H1 (cell line): ENCODE measurements around the gene GJD4. TPM values are rescaled to one million over a fixed set of nuclear protein-coding genes. Genes with fewer than 3 reads are reported as not detected.
A peak's percentile ranks its signal among the peaks of the same experiment; 100 is the strongest.

Experiments used
- CTCF ChIA-PET: fragments of 300-600 bp; sonication (Branson Sonifier 250); formaldehyde crosslinking; loops from one replicate; lab custom pipeline; 2021; ENCODE audit not compliant: partially characterized antibody; lab: Charles Lee
- POLR2A ChIA-PET: fragments of 300-600 bp; sonication (Branson Sonifier 250); formaldehyde crosslinking; loops from one replicate; lab custom pipeline; 2021; ENCODE audit warnings: inconsistent platforms; ENCODE audit not compliant: partially characterized antibody; lab: Charles Lee
- DNase-seq, 2 experiments: peaks; one replicate each; pipeline versions ENCODE4 v3.0.0 to v3.0.0-alpha.2; 2010 to 2022; ENCODE audit warnings: low spot score in 2 of 2, low read depth in 1 of 2, mixed read lengths in 1 of 2
- FAIRE-seq: peaks from 2 replicates; lab custom pipeline; 2011; peaks lifted over from hg19 to GRCh38; lab: Jason Lieb, UNC
- H2AFZ ChIP-seq: 2 replicates; pipeline ENCODE4 v1.8.1; 2012; ENCODE audit warnings: low read length, inconsistent platforms
- H2AK5ac ChIP-seq: 2 replicates; pipeline ENCODE4 v1.6.1; 2013; ENCODE audit warnings: low read depth, low read length
- H2BK120ac ChIP-seq: replicated peaks from 2 replicates; pipeline ENCODE3; 2013; ENCODE audit warnings: low read depth, low read length, inconsistent platforms
- H2BK12ac ChIP-seq: 2 replicates; pipeline ENCODE4 v1.6.1; 2013; ENCODE audit warnings: low read depth, low read length
- H2BK15ac ChIP-seq: 2 replicates; pipeline ENCODE4 v1.6.1; 2013; ENCODE audit warnings: low read length
- H2BK20ac ChIP-seq: 2 replicates; pipeline ENCODE4 v1.6.1; 2013; ENCODE audit warnings: low read length
- H2BK5ac ChIP-seq: 2 replicates; pipeline ENCODE4 v1.6.1; 2013; ENCODE audit warnings: low read depth, low read length
- H3K14ac ChIP-seq: 2 replicates; pipeline ENCODE4 v1.6.1; 2013; ENCODE audit warnings: inconsistent platforms; ENCODE audit not compliant: insufficient read length
- H3K18ac ChIP-seq: 2 replicates; pipeline ENCODE4 v1.6.1; 2013; ENCODE audit warnings: low read length; ENCODE audit errors: extremely low read depth
- H3K23ac ChIP-seq: 2 replicates; pipeline ENCODE4 v1.6.1; 2013; ENCODE audit warnings: inconsistent platforms; ENCODE audit not compliant: insufficient read length
- H3K23me2 ChIP-seq: 2 replicates; pipeline ENCODE4 v1.6.1; 2013; ENCODE audit warnings: low read depth, low read length
- H3K27ac ChIP-seq: 2 replicates; pipeline ENCODE4 v1.6.1; 2011; ENCODE audit warnings: low read depth, low read length, inconsistent platforms
- H3K27me3 ChIP-seq, 4 experiments: replicated peaks in 1 of 4; 1 replicate in 1 of 4; 2 replicates in 3 of 4; pipeline versions ENCODE4 v1.6.1 to v1.8.1; 2011 to 2013; ENCODE audit warnings: low read length in 3 of 4, mild to moderate bottlenecking in 3 of 4, inconsistent platforms in 2 of 4, mixed read lengths in 2 of 4, moderate library complexity in 1 of 4; ENCODE audit not compliant: control insufficient read depth in 3 of 4, insufficient read depth in 3 of 4; ENCODE audit errors: extremely low read depth in 1 of 4
- H3K36me3 ChIP-seq, 4 experiments: 2 replicates each; pipeline versions ENCODE4 v1.6.1 to v1.8.1; 2011 to 2013; ENCODE audit warnings: mild to moderate bottlenecking in 4 of 4, low read length in 3 of 4, moderate library complexity in 2 of 4, control low read depth in 1 of 4, inconsistent platforms in 1 of 4; ENCODE audit not compliant: insufficient read depth in 4 of 4, control insufficient read depth in 2 of 4
- H3K4ac ChIP-seq: replicated peaks from 2 replicates; pipeline ENCODE3; 2013; ENCODE audit warnings: low read length, low read depth, mixed read lengths, inconsistent platforms; ENCODE audit not compliant: insufficient read length
- H3K4me1 ChIP-seq, 4 experiments: replicated peaks in 1 of 4; 1 replicate in 1 of 4; 2 replicates in 3 of 4; pipeline versions ENCODE4 v1.6.1 to v1.8.1; 2011 to 2013; ENCODE audit warnings: low read length in 3 of 4, inconsistent platforms in 2 of 4, mixed read lengths in 1 of 4; ENCODE audit not compliant: insufficient read depth in 4 of 4, control insufficient read depth in 3 of 4
- H3K4me2 ChIP-seq, 2 experiments: 2 replicates each; pipeline versions ENCODE4 v1.6.1 to v1.8.1; 2011 to 2013; ENCODE audit warnings: low read depth in 2 of 2, low read length in 2 of 2, control low read depth in 1 of 2, inconsistent platforms in 1 of 2, mild to moderate bottlenecking in 1 of 2; ENCODE audit not compliant: insufficient read depth in 1 of 2
- H3K4me3 ChIP-seq, 4 experiments: fragments of 200-600, 300-600 bp in 1 of 4; sonication (generic), shearing (Covaris generic), sonication (Bioruptor Twin) in 1 of 4; 2 replicates each; pipeline versions ENCODE4 v1.5.1 to v1.8.1; 2011 to 2016; ENCODE audit warnings: low read length in 4 of 4, low read depth in 3 of 4, control low read depth in 2 of 4, inconsistent platforms in 2 of 4, mild to moderate bottlenecking in 2 of 4, mixed read lengths in 1 of 4, moderate library complexity in 1 of 4; ENCODE audit not compliant: insufficient read depth in 2 of 4; ENCODE audit errors: extremely low read depth in 1 of 4
- H3K56ac ChIP-seq: replicated peaks from 2 replicates; pipeline ENCODE3; 2013; ENCODE audit warnings: low read depth, mild to moderate bottlenecking, mixed read lengths, low read length, inconsistent platforms; ENCODE audit not compliant: insufficient read length
- H3K79me1 ChIP-seq: 2 replicates; pipeline ENCODE4 v1.6.1; 2013; ENCODE audit warnings: low read depth, low read length, control low read depth
- H3K79me2 ChIP-seq, 2 experiments: 2 replicates each; pipeline versions ENCODE4 v1.6.1 to v1.8.1; 2012 to 2013; ENCODE audit warnings: low read length in 2 of 2, mild to moderate bottlenecking in 2 of 2, inconsistent platforms in 1 of 2; ENCODE audit not compliant: insufficient read depth in 2 of 2, control insufficient read depth in 1 of 2
- H3K9ac ChIP-seq, 4 experiments: replicated peaks in 1 of 4; 1 replicate in 1 of 4; 2 replicates in 3 of 4; pipeline versions ENCODE4 v1.6.1 to v1.8.1; 2011 to 2013; ENCODE audit warnings: low read depth in 3 of 4, low read length in 3 of 4, control low read depth in 2 of 4, mild to moderate bottlenecking in 2 of 4, moderate library complexity in 2 of 4, inconsistent platforms in 1 of 4; ENCODE audit errors: extremely low read depth in 1 of 4
- H3K9me3 ChIP-seq, 2 experiments: 2 replicates each; pipeline versions ENCODE4 v1.6.1 to v1.8.1; 2012 to 2013; ENCODE audit warnings: mild to moderate bottlenecking in 2 of 2, moderate library complexity in 2 of 2, control low read depth in 1 of 2, inconsistent platforms in 1 of 2, low read depth in 1 of 2, low read length in 1 of 2, mixed read lengths in 1 of 2; ENCODE audit not compliant: insufficient read depth in 2 of 2
- H4K20me1 ChIP-seq, 2 experiments: replicated peaks in 1 of 2; 2 replicates each; pipeline versions ENCODE3 to v1.8.1; 2011 to 2013; ENCODE audit warnings: inconsistent platforms in 2 of 2, low read length in 2 of 2, mild to moderate bottlenecking in 1 of 2; ENCODE audit not compliant: insufficient read depth in 2 of 2, control insufficient read depth in 1 of 2
- H4K5ac ChIP-seq: 2 replicates; pipeline ENCODE4 v1.6.1; 2013; ENCODE audit warnings: low read length, low read depth, mixed read lengths, inconsistent platforms; ENCODE audit not compliant: insufficient read length
- H4K8ac ChIP-seq: 2 replicates; pipeline ENCODE4 v1.8.0; 2013; ENCODE audit warnings: mild to moderate bottlenecking, moderate library complexity, low read length, inconsistent platforms; ENCODE audit not compliant: insufficient read depth; ENCODE audit errors: extremely low read depth
- H4K91ac ChIP-seq: replicated peaks from 2 replicates; pipeline ENCODE3; 2013; ENCODE audit warnings: low read length, mixed read lengths, inconsistent platforms; ENCODE audit not compliant: insufficient read length
- JUN ChIP-seq: IDR thresholded peaks from 2 replicates; pipeline ENCODE4 v1.6.1; 2011; ENCODE audit warnings: low read depth, mild to moderate bottlenecking, improper control_type of control experiment, low read length
- TAF1 ChIP-seq: IDR thresholded peaks from 2 replicates; pipeline ENCODE4 v1.6.1; 2011; ENCODE audit warnings: mild to moderate bottlenecking, low read depth, low read length
- WGBS, 2 experiments: shearing (Covaris generic) in 1 of 2; methylation state at CpG; one replicate each; pipeline versions ENCODE4 v1.1.6 to v1.1.7; 2013 to 2015; ENCODE audit warnings: low lambda C conversion rate in 2 of 2, mixed read lengths in 2 of 2, inconsistent platforms in 1 of 2, low coverage in 1 of 2, missing lambda C conversion rate in 1 of 2; ENCODE audit not compliant: insufficient replicate concordance in 2 of 2, insufficient coverage in 1 of 2, insufficient read length in 1 of 2; ENCODE audit errors: extremely low coverage in 1 of 2, missing lambda C conversion rate in 1 of 2; 5-methylcytosine and 5-hydroxymethylcytosine counted together
- polyA plus RNA-seq, 7 experiments: library from polyadenylated mRNA; depleted of rRNA in 3 of 7; stranded (reverse) in 5 of 7; unstranded in 2 of 7; fragments of >200 nt in 5 of 7; fragments of 200-250 nt in 2 of 7; gene quantifications; 1 replicate in 5 of 7; 2 replicates in 1 of 7; 4 replicates in 1 of 7; pipeline versions ENCODE4 v1.2.1 to v1.2.3, GENCODE V29; 2011 to 2013; ENCODE audit warnings: missing spikeins in 2 of 7, mixed read lengths in 2 of 7
- total RNA-seq: library from RNA; stranded (reverse); fragmentation: NEBNext Ultra II Directional; extraction: Animal tissue kit (Norgen Biotek cat#: 25700); gene quantifications from 2 replicates; pipeline ENCODE4 v1.2.1, GENCODE V29; 2021

Gene GJD4
- total and polyA plus RNA-seq, 2 of the 8 experiments (the other 6 are each of a cell fraction or from before 2014, with no cell fraction given): not detected

GRCh38 chr10:35595106-35595505, 10.0 kb upstream of the GJD4 start:
- peak overlapping the region; percentile 33; the same call in 1 of the 2 replicates for H3K27ac ChIP-seq

More at GRCh38 chr10:35595106-35595505, 10.0 kb upstream of the GJD4 start:
- no peak overlapping the region for H3K14ac ChIP-seq
- H3K4ac ChIP-seq: no peak overlapping the region
- peak overlapping the region in 1 of 2 experiments; percentile 55; a peak in 1 of 4 replicates for H3K4me2 ChIP-seq
- no peaks in the 10 kb centered on the region for H3K27me3 ChIP-seq
- no peaks in the 10 kb centered on the region for H3K79me1 ChIP-seq
- no peak overlapping the region for H4K8ac ChIP-seq
- H2BK5ac ChIP-seq: peak overlapping the region; percentile 98; the same call in 1 of the 2 replicates
- H2AFZ ChIP-seq: no peak overlapping the region; the same call in 1 of the 2 replicates
- peaks cover 5% of the 10 kb centered on the region; the same call in 1 of the 2 replicates for H3K23me2 ChIP-seq
- peak overlapping the region; percentile 95 for H2BK12ac ChIP-seq
- H2BK20ac ChIP-seq: peak overlapping the region; percentile 92
- no peak for FAIRE-seq
- peak overlapping the region; percentile 85 for H4K91ac ChIP-seq
- peak overlapping the region; percentile 97; the same call in 1 of the 2 replicates for H3K18ac ChIP-seq
- no peak for TF ChIP-seq JUN
- TF ChIP-seq TAF1: no peak
- H4K5ac ChIP-seq: peak overlapping the region; percentile 41
- H2BK120ac ChIP-seq: peak overlapping the region; percentile 85
- no peak overlapping the region for H3K56ac ChIP-seq
- no peaks in the 10 kb centered on the region for H4K20me1 ChIP-seq
- CTCF ChIA-PET: interaction anchor here (0.9 to 1.5 kb wide), 3 partner anchors 10 to 48 kb away, joined by 3 to 4 read pairs (median 3); partner anchors contain the start of gene GJD4
- no peaks in the 10 kb centered on the region for H3K36me3 ChIP-seq
- peak overlapping the region; percentile 98; the same call in 1 of the 2 replicates for H2AK5ac ChIP-seq
- WGBS, 2 experiments: 23 to 92% methylated on average over 1 to 3 of the region's 3 CpGs
- no peak overlapping the region for H3K4me3 ChIP-seq
- H3K79me2 ChIP-seq: no peaks in the 10 kb centered on the region
- no peak for DNase-seq
- H3K23ac ChIP-seq: no peak overlapping the region
- H3K4me1 ChIP-seq: peaks cover 6 to 18% (median 13%) of the 10 kb centered on the region in 4 experiments; a peak in 6 of 7 replicates
- H2BK15ac ChIP-seq: no peak overlapping the region
- H3K9ac ChIP-seq: no peak overlapping the region
- peaks cover 6 to 12% of the 10 kb centered on the region in 2 experiments for H3K9me3 ChIP-seq
- POLR2A ChIA-PET: interaction anchor here (0.6 to 1.4 kb wide), 4 partner anchors 8 to 582 kb away, joined by 3 read pairs; no protein-coding TSS in a partner anchor
